Measurements from ENCODE around the gene MARK2.

MARK2 gene

GRCh38 chr11:63884196-63884932 is 45.5 kb downstream of the MARK2 start:
- DNase-seq, result no peak

- no peak for DNase-seq
Observed at GRCh38 chr11:63887386-63887999, 48.6 kb downstream of the MARK2 start.

- DNase-seq, result no peak
Observed at GRCh38 chr11:63888170-63889086, 49.5 kb downstream of the MARK2 start.

GRCh38 chr11:63889344-63889743 is 50.4 kb downstream of the MARK2 start:
- DNase-seq, result no peak

- DNase-seq, result no peak
Observed at GRCh38 chr11:63890368-63890767, 51.5 kb downstream of the MARK2 start.

- no peak for DNase-seq
Observed at GRCh38 chr11:63892228-63892627, 53.3 kb downstream of the MARK2 start.

GRCh38 chr11:63893355-63893754 is 54.4 kb downstream of the MARK2 start:
- DNase-seq, result no peak

- no peak for DNase-seq
Observed at GRCh38 chr11:63896071-63896470, 57.2 kb downstream of the MARK2 start.

- DNase-seq, result no peak
Observed at GRCh38 chr11:63897459-63898146, 58.7 kb downstream of the MARK2 start.

- no peak for DNase-seq
Observed at GRCh38 chr11:63901660-63902059, 62.8 kb downstream of the MARK2 start.

GRCh38 chr11:63903884-63904283 is 65.0 kb downstream of the MARK2 start:
- no peak for DNase-seq

- no peak for DNase-seq
Observed at GRCh38 chr11:63904743-63905142, 65.8 kb downstream of the MARK2 start.

- no peak for DNase-seq
Observed at GRCh38 chr11:63905179-63905578, 66.3 kb downstream of the MARK2 start.

- DNase-seq, result no peak
Observed at GRCh38 chr11:63906087-63906486, 67.2 kb downstream of the MARK2 start.

- DNase-seq, result no peak
Observed at GRCh38 chr11:63906585-63906984, 67.7 kb downstream of the MARK2 start.

- no peak for DNase-seq
Observed at GRCh38 chr11:63907063-63907462, 68.2 kb downstream of the MARK2 start.

- DNase-seq, result no peak
Observed at GRCh38 chr11:63907808-63908530, 69.1 kb downstream of the MARK2 start.

- no peak for DNase-seq
Observed at GRCh38 chr11:63908631-63909401, 69.9 kb downstream of the MARK2 start.

- no peak for DNase-seq
Observed at GRCh38 chr11:63909591-63910506, 70.9 kb downstream of the MARK2 start.

GRCh38 chr11:63910675-63911074 is 71.8 kb downstream of the MARK2 start:
- no peak for DNase-seq

Measured in KG1 (cell line).